NCI-H2081 (cell line): ENCODE results near the gene PDGFD.
A peak's percentile ranks its signal among the peaks of the same experiment; 100 is the strongest.

Experiments used
- DNase-seq, 2 experiments: peaks; one replicate each; lab custom pipeline; 2025; lab: John Stamatoyannopoulos, UW

PDGFD gene

DNA sequence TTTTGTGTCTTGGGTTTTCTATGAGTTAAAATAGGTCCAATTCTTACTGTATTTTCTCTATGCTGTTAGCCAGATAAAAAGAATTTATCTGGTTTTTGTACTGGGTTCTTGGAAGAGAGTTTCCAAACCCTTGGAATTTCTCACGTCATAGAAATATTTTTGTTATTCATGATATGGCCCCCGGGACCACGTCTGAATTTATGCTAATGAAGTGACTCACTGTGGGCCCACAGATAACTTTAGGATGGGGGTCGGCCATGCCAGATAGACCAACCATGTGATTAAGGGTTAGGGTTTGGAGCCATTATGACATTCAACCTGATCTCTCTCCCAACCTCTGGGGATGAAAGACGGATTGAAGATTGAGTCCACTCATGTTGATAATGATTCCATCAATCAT is 163.1 kb downstream of the PDGFD start:
- no peak for DNase-seq

DNA sequence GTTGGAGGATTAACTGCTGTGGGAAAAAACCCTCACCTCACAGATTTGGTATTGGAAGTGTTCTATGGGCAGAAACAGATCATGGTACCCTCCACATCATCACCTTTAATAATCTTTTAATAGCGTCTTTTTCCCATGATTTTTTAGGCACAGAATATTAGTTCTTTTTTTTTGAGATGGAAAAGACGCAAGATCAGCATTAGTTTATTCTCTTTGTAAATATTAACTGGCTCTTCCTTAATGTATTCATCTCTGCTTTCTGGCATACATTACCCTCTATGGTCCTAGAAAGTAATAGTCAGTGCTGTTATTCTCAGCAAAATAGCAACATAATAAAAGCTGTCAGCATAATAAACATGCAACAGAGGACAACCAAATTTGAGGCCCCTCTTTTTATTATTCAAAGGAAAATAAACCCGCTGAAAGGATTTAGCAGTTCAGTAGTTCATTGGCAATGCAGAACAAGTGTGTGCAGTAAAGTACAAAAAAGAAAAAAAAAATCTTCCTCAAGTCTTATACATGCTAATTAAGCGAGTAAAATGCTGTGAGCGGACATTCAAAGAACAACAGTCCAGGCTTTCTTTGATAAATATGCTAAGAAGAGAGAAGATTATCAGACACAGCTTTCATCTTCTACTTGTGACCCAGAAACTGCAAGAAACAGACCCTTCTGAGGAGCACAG is 165.0 kb downstream of the PDGFD start:
- no peak for DNase-seq

DNA sequence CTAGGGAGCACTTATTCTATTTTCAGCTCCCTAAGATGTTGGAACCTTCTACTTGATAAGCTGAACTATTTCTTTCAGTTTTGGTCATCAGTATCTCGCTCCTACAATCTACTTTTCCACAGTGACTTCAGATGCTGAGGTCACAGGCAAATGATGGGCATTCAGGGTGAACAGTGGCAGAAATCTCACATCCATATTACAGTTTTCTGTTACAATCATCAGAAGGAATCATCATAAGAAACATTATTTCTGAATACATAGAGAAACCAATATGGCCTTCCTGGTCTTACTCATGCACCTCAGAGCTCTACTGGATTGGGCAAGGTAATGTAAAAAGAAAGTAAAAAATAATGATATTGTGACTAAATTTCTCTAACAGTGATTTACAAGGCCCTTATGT is 166.9 kb downstream of the PDGFD start:
- no peak for DNase-seq

DNA sequence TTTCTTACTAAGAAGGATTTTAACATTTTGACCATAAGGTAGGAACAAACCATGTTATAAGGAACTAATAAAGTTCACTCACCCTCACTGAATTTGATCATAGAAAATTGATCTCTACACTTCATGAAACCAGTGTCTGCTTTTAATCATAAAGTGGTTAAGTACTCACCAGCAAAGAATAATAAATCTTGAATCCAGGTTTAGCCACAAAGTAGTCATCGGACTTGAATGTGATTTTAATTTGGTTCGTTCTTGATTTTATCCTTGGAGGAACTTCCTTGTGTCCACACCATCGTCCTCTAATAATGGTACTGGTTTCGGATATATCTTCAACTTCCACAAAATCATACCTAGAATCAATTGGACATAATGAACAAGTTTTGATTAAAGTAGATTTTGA is 168.1 kb downstream of the PDGFD start:
- no peak for DNase-seq

DNA sequence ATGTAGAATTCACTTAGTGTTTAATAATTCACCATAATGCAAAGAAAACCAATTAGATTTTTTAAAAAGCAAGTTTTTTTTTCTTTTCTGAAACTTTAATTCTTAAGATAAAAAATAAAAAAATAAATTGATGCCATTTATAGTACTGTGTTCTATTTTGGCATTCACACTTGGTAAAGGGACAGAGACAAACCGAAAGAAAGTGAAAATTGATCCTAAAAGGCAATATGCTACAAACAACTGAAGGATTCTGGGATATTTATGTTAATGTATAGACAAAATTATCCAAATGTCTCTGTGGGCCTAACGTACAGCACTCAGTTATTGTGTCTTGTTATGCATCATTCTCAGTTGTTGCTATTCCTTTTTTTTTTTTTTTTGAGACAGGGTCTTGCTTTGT is 169.4 kb downstream of the PDGFD start:
- no peak for DNase-seq

DNA sequence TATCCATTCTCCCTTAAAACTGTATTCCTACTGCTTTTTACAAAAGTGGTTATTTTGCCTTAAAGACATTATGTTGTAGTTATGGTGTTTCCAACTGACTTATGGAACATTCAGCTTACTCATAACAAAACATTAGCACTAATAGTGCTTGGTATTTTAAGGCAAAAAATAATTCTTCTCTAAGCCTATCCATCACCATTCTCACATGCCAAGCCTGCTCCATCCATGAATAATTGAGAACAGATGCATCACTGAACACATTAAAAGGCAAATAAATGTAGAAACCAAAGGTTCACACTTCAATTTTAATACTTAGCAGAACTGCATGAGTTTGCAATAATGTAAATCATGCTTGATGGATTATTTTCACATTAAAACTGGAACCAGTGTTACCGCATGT is 169.9 kb downstream of the PDGFD start:
- no peak for DNase-seq

- DNase-seq, result no peak
These were observed 170.4 kb downstream of the PDGFD start for GRCh38 chr11:103993507-103993906.

GRCh38 chr11:103988595-103988969 is 175.4 kb downstream of the PDGFD start:
- DNase-seq, result no peak

DNA sequence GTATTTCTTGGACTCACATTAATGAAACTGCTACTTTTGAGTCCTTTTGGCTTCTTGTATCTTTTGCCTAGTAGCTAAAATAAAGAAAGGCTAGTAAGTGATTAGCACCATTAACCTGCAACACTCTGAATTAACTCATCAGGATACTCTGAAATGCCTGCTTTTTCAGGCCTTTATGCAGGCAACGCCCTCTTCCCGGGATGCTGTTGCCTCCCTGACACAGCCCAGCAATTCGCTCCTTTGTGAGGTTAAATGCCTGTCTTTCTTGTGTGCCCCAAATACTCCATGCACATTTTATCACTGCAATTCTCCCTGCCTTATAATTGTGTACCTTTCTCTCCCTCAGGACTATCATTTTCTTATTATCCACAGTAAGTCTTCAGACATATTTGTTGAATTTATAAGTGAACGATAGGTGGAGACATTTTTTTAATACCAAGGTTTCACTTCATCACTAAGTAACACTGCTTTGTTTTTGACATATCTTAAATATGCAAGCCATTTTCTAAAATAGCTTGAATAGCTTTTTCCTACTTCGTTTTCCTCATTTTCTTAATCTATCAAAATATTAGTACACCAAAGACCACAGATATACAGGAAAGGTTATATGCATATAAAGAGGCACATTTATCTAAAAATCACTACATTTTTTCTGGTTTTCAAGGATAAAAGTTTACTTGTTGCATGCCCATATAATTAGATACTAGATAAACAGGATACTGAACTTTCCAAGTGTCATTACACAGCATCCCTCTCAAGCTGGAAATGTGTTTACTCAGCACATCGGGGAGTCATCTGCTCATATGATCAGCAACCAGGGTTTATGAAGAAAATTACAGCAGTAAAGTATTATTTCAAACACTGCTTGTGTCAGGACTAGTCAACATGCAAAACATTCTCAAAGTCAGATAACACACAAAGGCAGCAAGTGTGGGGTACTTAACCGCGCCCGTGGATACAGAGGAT is 176.0 kb downstream of the PDGFD start:
- DNase-seq, result peak in 1 of 2 experiments; percentile 17

DNA sequence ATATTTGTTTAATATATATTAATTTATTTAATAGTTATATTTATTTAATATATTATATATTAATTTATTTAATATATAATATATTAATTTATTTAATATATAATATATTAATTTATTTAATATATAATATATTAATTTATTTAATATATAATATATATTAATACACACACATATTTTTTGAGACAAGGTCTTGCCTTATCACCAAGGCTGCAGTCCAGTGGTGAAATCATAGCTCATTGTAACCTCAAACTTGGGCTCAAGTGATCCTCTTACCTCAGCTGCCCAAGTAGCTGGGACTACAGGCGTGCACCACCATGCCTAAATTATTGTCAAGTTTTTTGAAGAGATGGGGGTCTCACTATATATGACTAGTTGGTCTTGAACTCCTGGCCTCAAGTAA is 178.9 kb downstream of the PDGFD start:
- no peak for DNase-seq

DNA sequence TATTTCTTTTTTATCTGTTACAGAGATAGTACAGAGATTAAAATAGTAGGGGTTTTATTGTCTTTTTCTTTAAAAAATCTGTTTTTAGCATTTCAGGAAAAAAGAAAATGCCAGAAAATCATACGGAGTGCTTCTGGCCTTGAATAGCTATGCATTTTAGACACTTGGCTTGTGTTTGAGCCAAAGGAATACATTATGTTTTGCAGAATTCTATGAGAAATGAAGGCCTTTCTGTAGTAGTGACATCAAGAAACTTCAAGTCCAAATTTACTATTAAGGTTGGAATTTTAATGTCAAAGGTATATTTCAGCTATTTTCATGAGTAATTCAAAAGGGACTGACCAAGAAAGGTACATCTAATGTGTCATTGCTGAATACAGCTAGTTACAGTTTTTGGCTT is 183.8 kb downstream of the PDGFD start:
- DNase-seq, result no peak

GRCh38 chr11:103978616-103979595 is 185.0 kb downstream of the PDGFD start:
- DNase-seq, result no peak

DNA sequence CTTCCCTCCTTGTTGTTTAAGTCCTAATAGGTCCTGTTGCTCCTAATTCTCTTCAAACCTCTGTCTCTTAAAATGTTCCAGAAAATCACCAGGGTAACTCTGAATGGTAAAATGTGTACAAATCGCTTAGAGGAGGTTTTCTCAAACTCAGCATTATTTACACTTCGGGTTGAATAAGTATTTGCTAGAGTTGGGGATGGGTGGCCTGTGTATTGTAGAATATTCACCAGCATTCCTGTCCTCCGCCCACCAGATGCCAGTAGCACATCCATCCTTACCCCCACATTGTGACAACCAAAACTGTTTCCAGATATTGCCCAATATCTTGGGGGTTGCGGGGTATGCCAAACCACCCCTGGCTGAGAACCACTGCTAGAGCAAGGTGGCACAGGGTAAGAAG is 191.9 kb downstream of the PDGFD start:
- DNase-seq, result no peak

GRCh38 chr11:103970701-103971249 is 193.2 kb downstream of the PDGFD start:
- DNase-seq, result no peak

DNA sequence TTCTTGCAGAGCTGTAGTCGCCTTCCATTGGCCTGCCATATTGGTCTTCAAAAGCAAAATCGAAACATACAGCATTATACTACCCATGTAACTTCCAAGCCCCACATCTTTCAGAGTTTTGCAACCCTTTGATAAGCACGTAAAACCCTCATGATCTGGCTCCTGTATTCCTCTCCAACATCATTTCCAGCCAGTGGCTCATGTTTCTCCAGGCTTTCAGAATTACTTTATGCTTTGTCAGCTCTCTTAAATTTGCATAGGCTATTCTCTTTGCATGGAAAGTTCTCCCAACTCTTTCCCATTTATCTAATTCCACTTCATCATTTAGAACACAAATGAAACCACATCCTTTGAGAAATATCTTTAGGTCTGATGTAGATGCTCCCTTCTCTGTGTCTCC is 195.3 kb downstream of the PDGFD start:
- no peak for DNase-seq

DNA sequence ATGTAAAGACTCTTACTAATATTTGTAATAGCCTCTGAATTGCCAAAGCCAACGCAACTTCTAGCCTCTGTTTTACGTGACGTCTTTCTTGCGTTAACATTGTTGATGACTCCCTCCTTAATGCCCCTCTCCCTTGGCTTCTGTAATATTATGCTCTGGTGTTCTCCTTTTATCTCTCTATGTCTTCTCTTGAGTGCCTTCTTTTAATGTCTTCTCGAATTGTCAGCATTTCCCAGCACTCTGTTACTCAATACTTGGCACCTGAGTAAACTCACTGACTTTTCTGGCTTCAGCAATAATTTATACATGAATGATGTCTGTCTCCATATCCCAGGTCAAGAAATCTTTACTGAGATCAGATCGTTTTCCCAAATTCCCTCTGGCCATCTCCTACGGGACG is 196.0 kb downstream of the PDGFD start:
- DNase-seq, result no peak

DNA sequence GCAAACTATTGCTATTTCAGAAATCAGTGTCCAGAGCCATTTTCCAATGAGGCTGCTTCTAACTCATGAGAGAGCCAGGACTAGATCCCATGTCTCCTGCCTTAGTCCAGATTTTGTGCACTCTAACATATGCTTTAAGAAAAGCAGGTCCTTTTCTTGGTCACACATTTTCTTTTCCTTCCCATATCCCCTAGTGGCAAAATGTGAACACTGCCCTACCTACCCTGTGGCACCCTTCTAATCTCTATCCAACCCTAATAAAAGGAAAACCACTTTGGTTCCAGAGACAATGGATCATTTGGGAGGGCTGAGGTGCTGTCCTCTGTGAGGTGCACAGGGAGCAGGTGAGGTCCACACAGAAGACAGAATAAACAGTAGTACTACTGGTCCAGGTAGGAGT is 199.6 kb downstream of the PDGFD start:
- no peak for DNase-seq

DNA sequence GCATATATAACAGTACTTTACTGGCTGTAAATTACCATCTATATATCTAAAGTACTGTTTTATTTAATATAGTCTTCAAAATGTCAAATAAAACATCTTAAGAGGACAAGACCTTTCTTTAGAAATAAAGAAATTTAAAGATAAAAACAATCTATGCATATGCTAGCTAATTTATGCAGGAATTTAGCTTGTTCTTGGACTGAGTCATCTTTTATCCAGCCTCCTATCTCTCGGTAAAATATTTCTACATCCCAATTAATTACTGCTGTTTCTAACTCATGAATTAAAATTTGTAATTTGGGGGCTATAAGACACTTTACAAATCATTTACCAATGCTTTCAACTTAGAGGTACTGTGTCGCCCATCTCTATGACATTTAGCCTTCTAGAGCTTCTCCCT is 200.3 kb downstream of the PDGFD start:
- no peak for DNase-seq

GRCh38 chr11:103961010-103961409 is 202.9 kb downstream of the PDGFD start:
- no peak for DNase-seq

DNA sequence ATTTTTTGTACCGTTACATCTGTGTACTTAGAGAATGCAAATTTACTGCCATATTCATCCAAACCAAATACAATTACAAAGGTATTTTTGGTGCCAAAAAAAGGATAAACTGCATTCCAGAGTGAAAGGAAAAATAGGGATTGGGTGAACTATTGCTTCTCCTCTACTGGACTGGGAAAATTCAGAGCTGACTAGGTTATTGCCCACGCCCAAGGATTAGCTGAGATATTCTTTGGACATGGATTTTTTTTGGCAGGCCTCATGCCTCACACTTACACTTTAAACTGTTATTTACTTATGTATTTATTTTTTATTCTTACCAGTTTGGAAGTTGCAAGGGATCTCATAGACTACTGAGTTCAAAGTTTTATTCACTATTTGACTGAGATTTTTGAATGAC is 203.8 kb downstream of the PDGFD start:
- DNase-seq, result no peak

- DNase-seq, result no peak
These were observed 204.5 kb downstream of the PDGFD start for GRCh38 chr11:103959279-103959942.
